ENCODE data around the gene SSNA1. TPM values are rescaled to one million over a fixed set of nuclear protein-coding genes. Genes with fewer than 3 reads are reported as not detected.
A peak's percentile ranks its signal among the peaks of the same experiment; 100 is the strongest.

Gene SSNA1
- total RNA-seq, 1 donor from 2014 or later: 143 TPM

DNA sequence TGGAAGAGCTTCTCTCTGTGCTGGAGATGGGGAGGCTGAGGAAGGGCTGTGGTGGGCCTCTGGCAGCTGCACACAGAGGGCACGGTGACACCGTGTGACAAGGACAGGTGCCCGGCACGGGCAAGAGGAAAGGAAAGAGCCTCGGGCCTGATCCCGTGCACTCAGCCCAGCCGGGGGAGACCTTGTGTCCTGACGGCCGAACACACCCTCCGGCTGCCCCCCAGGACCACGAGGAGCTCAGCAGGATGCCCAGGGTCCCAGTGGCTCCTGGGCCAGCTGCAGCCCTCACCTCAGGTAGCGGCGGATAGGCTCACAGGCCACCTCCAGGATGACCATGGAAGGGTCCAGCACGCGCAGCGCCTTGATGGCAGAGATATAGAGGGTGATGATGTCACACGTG, 5.6 kb upstream of the SSNA1 start:
- no peak for DNase-seq (ENCODE audit: low read depth)

DNA sequence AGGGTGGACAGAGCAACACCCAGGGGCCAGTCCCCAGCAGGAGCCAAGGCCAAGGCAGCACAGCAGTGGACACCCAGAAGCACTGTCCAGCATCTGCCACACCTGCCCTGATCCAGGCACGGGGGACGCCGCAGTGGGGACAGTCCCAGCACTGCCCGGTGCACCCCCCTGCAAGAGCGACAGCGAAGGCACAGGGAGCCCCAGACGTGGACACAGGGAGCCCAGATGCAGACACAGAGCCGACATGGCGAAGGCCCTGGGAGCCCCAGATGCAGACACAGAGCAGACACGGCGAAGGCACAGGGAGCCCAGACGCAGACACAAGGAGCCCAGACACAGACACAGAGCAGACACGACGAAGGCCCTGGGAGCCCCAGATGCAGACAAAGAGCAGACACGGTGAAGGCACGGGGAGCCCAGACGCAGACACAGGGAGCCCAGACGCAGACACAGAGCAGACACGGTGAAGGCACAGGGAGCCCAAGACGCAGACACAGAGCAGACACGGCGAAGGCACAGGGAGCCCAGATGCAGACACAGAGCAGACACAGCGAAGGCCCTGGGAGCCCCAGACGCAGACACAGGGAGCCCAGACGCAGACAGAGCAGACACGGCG, 4.4 kb upstream of the SSNA1 start:
- no peak for DNase-seq (ENCODE audit: low read depth)

DNA sequence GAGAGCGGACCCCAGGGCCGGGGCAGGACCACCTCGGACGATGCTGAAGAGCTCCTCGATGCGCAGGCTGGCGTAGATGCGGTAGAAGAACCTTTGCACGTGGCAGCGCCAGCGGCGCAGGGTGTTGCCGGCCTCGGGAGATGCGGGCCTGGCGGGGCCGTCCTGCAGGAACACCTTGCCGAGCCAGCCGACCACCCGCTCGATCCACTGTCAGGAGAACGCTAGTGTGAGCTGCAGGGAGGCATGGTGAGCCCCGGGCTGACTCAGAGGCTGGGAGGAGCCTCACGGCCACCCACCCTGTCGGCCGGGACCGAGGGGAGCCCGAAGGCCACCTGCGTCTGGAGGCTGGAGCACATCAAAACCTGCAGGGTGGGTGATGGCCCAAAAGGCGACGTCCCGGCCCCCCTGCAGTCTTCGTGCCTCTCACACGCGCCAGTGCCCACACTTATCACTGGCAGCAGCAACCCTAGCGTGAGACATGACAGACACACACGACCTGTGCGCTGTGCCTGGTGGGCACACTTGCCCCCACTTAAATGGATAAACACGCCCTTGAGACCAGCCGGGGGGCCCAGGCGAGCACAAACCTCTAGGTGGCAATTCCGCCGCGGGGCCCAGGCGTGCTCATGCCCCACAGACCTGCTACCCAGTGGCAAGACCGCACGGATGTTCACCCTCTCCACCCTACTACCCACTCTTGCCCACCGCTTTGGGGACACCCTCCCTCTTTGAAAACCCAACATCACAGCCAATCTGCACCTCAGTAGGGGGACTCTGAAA, 3.4 kb upstream of the SSNA1 start:
- no peak for DNase-seq (ENCODE audit: low read depth)

DNA sequence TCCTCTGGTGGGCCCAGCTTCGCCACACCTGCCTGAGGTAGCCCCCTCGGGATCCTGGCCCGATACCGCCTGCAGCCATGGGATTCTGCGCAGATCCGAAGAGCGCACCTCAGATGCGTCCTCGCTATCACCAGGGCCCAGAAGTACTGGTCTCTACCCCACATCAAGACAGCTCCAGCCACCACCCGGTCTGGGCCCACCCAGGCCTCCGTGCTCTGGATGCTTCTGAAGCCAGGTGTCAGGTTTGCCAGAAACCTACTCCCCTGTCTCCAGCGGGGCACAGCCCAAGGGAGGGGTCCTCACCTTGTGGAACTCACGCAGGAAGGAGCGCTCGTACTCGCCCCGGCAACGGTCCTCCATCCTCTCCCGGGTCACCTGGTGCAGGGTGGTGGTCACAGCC, 2.6 kb upstream of the SSNA1 start:
- DNase-seq (ENCODE audit: low read depth): no peak

DNA sequence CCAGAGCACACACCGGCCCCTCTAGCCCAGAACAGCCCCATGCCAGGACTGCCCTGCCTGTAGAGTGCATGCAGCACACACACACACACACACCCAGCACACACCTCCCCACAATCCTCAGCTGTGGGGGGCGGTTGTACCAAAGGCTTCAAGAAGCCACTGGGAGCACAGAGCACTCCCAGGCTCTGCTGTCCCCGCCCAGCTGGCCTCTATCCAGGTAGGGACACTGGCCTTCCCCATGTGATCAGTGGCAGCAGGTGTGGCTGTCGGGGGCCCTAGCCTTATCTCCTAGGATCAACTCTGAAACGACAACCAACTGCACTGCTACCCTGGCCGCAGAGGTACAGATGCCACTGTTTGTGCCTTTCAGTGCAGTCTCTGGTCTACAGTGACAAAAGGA, 2.1 kb upstream of the SSNA1 start:
- peak; percentile 32 for DNase-seq (ENCODE audit: low read depth)

DNA sequence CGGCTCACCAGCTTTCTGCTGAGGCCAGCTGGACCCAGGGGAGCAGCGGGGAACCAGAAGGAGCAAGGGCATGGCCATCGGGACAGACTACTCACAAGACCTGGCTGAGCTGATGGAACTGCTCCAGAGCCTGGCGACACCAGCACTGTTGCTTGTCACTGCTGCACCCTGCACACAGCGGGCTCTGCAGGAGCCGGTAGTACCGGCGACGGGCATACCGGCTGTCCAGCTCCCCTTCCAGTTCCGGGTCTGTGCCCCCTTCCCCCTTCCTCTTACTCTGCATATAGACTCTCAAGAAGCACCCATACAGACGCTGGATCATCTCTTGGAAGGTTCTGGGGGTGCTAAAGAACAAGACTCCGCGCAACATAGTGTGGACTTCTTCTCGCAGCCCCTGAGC, 1.1 kb upstream of the SSNA1 start:
- DNase-seq (ENCODE audit: low read depth): no peak

DNA sequence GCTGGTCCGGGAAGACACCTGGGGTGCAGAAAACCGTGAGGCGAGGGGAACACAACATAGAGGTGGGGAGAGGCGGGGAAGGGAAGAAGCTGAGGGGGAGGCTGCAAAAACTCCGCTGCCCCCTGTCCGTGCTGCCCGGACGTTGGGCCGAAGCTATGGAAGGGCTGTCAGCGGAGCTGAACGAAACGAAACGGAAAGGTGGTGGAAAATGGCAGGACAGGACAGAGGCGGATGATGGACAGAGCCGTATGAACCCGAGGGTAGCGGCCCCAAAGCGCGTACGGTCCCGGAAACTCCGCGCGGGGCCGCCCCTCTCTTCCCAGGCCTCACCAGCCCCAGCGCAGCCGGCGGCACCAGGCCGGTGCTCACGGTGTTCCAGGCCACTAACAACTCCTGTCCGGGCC, 388 bp upstream of the SSNA1 start:
- DNase-seq (ENCODE audit: low read depth): no peak

DNA sequence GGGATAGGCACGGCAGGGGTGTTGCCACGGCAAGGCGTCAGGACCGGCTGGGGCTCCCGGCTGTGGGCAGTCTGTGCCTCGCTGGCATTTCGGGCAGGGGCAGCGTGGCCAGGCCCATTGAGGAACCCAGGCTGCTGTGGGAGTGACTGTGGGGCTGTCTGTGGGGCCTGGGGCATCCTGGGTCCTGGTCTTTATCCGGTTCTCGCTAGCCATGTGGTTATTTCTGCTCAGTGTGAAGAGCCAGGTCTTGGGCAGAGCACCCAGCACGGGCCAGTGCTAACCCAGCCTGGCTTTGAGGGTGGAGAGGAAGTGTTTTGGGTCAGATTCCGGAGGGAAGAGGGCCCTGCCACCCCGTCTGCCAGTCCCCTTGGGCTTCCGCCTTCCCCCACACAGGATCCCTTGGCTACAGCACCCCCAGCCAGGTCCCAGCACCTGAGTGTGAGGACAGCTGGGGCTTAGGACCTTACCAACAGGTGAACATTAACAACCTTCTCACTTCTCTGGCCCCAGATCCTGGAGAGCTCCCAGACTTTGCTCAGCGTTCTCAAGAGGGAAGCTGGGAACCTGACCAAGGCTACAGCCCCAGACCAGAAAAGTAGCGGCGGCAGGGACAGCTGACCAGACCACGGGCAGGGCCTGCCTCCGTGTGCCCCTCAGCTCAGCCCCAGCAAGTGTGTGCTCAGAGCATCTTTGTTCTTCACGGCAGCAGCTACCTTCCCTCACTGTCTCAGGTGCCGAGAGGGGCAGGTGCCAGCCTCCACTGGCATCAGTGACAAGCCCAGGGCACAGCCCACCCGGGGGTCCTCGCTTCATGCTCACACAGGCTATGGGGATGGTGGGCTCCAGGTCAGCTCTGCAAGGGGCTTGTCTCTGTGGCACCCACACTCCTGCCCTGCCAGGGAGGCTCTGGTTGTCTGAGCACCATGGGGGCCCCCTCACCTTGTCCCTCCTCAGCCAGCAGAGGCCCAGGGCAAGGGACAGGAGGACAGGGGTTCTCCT, 1.1 kb downstream of the SSNA1 start:
- DNase-seq (ENCODE audit: low read depth): peak; percentile 78

DNA sequence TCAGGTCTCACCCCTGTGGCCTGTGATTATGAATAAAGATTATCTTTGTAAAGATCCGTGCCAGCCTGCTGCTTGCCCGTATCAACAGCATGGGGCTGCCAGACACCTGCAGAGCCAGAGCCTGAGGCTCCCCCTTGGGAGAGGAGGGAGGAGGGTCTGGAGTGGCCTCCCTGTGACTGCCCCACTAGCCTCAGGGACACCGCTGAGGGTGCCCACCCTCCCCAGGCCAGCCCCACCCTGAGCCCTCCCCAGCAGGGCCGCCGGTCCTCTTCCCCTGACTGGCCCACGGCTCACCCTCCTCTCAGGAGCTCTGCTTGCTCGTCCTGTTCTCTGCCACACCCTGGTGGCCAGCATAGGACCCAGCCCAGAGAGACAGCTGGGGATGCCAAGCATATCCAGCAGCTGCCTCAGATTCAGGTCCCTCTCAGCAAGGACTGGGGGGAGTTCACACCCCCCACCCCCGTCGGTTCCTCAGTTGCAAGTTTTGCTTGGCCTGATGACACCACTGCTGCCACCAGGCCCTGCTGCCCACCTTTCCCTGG, 1.9 kb downstream of the SSNA1 start:
- DNase-seq (ENCODE audit: low read depth): peak; percentile 85

DNA sequence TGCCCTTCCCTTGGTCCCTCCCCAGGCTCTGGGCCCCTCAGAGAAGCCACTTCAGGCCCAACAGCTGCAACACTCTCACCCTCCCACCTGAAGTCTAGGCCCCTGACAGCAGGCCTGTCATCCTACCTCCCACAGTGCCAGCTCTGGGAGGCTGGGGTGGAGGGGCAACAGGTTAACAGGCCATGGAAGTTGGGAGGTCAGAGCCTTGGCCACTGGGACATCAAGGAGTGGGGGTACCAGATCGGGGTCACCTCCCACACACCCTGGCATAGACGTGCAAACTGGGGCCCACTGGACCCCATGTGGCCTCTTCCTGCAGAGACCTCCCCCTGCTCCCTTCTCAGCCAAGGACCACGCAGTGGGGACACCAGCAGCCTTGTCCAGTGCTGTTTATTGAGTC, 2.8 kb downstream of the SSNA1 start:
- DNase-seq (ENCODE audit: low read depth): no peak

DNA sequence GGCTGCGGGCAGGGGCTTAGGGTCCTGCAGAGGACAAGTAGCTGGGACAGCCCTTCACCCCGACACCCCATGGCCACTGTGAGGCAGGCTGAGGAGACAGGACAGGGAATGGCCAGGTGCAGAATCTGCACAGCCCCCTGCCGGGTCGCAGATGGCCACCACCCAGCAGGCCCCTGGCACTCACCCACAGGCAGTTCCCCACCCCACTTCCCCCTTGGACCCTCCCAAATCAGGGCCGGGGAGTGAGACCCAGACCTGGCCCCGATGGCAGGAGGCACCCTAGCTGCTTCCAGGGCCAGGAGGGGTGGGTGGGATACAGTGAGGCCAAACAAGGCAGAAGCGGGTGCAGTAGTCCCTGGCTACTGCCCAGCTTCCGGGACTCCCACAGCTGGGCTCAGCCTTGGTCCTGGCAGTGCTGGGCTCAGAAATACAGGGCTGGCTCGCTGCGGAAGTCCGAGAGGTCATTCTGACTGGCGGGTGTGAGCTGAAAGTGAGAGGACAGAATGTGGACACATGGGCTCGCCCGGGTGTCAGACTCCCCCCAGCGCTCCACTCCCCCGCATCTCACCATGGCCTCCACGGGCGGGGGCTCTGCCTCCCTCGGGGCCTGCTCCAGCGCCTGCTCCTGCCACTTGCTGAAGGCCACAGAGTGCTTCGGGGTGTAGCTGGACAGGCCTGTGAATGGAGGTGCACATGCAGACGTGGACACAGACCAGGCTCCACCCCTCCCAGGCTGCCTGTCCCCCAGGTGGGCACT, 3.4 kb downstream of the SSNA1 start:
- no peak for DNase-seq (ENCODE audit: low read depth)

DNA sequence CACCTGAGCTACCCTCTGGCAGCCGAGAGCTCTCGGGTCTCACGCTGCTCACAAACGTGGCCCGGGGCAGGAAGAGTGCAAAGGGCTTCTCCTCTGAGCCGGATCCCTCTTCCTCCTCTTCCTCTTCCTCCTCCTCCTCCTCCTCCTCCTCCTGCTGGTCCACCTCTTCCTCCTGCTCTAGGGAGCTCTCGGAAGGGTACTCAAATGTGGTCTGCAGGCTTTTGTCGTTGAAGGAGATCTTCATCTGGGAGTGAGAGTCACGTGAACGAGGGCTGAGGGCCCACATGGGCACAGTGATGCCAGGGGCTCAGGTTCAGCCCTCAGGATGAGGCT, 3.9 kb downstream of the SSNA1 start:
- DNase-seq (ENCODE audit: low read depth): no peak

DNA sequence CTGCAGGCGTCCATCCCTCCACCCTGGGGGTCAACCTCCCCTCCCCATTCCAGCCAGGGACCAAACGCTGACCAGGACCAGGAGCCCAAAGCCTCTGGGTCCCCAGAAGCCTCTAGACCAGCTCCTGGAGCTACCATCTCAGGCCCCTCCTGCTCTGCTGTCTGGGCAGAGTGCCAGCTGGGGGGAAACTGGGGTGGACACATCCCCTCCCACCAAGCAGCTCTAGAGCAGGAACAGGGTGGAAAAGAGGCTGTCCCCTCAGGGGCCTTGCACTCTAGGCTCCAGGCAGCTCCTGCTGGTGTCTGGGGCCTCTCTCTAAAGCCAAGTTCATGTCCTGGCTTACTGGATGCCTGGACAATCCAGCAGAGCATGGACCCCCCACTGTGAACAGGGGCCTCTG, 4.4 kb downstream of the SSNA1 start:
- no peak for DNase-seq (ENCODE audit: low read depth)

DNA sequence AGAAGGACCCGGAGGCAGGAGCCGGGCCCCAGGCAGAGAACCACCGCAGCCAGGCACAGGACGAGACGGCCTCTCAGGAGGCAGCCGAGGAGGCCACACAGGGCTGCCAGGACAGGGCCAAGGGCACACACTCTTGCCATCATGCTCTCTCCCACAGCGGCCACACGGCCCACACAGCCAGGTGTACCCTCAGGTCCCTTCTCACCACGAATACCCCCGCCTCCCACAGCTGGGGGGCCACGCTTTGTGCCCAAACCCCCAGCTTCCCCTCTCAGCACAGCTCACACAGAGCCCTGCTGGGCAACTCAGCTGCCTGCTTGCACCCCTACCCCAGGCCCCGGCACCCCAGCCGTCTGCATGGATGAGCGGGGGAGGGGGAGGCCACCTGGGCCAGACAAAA, 5.3 kb downstream of the SSNA1 start:
- no peak for DNase-seq (ENCODE audit: low read depth)

DNA sequence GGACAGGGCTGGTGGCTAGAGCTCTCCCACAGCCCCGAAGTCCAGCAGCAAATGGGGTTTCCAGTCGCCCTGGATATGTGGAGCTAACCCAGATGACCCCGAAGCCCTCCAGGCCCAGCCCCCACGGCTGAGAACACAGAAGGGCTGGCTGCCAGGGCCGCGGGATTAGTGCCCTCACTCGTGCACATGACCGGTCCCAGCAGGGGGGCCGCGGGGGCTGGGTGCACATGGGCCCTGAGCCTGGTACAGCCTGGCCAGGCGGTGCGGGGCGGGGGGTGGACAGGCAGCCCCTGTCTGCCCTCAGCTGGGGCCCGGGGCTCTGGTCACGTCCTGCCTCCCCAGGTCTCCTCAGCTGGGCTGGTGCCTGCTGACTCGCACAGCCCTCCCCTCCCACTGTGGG, 5.9 kb downstream of the SSNA1 start:
- DNase-seq (ENCODE audit: low read depth): peak; percentile 25

DNA sequence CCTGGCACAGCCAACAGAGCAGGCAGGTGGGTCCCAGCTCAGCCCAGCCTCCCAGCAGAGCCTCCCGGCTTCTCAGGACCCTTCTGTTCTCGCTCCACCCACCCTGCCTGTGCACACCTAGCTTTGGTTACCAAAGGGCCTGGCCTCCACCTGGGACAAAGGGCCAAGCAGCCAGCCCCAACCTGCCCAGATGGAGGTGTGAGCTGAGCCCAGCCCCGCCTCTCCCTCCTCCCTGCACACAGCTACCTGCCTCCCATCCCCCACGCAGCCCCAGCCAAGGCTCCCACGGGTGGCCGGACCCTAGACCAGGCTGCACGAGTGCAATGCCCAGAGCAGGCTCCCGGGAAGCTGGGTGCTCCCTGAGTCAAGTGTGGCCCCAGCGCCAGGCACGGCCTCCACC, 6.4 kb downstream of the SSNA1 start:
- no peak for DNase-seq (ENCODE audit: low read depth)

DNA sequence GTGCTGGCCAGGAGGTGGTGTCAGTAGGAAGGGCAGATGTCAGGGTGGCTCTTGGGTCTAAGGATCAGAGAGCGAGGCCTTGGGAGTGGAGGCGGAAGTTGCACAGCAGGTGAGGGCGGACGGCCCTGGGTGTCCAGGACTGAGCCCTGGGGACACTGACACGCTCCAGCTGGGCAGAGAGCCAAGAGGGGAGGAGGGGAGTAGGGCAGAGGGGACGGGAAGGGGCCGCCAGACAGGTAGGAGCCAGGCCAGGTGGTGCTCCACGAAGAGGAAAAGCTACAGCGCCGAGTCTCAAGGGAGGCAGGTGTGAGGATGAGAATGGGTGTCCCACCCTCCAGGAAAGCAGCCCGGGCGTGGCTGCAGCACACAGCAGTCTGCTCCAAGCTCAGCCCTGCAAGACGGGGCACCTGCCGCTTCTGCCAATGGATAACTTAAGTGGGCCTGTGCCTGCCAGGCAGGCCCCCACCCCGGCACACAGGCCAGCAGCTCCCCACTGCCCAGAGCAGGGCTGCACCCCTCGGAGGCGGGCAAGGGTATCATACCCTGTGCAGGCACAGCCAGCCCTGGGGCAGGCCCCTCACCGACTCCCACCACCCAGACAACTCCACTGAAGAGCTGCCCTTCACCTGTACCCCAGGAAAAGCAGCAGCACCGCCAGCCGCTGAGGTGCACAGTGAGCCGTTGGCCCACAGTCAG, 7.2 kb downstream of the SSNA1 start:
- no peak for DNase-seq (ENCODE audit: low read depth)

DNA sequence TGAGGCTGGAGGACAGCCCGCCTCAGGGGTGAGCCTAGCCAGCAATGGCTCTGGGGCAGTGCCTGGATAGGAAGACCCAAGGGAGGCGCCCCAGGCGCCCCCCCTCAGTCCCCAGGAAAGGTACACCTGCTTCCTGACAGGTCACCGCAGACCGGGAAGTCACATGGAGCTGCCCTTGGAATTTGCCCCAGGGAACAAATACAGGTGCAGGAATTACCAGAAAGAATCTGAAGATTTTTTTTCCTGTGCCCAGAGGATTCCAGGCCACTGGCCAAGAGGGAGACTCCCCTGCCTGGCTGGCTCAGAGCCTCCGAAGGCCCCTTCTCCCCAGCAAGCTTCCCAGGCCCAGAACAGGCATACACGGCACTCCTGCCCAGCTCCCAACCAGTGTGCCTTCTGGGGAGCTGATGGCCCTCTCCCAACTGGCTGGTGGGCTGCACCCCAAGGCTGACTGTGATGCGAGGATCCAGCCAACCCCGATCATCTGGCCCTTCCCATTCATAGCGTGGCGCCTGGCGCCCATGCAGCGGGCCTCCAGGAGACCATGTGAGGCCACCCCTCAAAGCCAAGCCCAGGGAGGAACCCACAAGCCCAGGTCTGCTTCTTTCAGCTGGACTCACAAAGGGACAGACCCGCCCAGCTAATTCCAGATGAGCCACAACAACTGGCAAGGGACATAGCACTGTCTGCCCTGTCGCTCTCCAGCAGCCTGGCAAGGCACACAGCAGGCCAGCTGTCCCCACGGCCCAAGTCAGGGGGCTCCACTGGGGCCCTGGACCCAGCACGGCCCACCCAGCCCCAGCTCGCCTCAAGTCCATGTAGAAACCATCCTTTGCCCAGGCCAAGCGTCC, 9.8 kb downstream of the SSNA1 start:
- peak; percentile 23 for DNase-seq (ENCODE audit: low read depth)

DNA sequence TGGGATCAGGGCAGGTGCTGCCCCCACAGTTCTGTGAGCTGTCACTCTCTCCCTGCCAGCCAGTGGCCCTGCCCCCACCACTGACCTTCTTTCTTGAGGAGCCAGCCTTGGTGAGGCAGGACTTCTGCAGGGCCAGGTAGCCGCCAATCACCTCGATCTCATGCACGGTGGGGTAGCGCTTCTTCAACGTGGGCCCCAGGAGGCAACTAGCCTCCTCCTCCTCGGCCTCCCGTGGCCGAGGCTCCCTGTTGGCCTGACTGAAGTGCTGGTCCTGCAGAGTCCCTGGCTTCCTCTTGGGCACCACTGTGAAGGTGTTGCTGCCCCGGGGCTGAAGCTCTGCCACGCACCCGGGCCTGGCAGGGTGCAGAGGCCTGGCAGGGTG, 10.4 kb downstream of the SSNA1 start:
- no peak for DNase-seq (ENCODE audit: low read depth)

All from myocyte (in vitro differentiated cells).